ENCODE results near the gene UBD. TPM values are rescaled to one million over a fixed set of nuclear protein-coding genes. Genes with fewer than 3 reads are reported as not detected.

UBD gene
- total and polyA plus RNA-seq, 9 donors, result 0.22 to 4.2 (median 0.43) TPM; not detected in 2

DNA sequence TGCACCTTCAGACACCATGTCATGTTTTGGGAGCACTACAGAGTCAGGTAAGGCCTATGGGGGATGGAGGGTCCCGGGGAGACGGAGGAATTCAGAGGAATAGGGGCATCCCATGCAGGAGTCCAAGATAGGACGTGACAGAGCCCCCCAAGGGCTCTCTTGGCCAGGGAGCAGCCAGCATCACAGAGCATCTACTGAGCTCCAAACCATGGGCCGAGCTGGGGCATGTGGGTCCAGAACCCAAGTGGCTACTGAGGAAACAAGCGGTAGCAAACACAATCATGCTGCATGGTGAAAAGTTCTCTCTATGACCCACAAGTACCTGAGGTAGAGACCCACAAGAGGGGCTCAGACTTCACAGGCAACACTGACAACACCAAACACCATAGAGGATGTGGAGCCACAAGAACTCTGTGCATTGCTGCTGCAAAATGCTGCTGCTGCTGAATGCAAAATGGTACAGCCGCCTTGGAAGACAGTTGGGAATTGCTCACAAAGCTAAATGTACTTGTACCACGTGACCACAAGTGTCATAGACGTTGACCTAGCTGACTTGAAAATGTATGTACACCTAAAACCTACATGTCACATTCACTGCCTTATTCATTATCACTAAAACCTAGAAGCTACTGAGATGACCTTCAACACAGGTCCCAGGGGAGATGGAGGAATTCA lies 38.4 kb downstream of the UBD start:
- TF ChIP-seq EP300 (IDR thresholded peaks at IDR 0.05), result no peak
- TF ChIP-seq POLR2A (IDR thresholded peaks at IDR 0.05), result no peak
- TF ChIP-seq, protein P1, sequence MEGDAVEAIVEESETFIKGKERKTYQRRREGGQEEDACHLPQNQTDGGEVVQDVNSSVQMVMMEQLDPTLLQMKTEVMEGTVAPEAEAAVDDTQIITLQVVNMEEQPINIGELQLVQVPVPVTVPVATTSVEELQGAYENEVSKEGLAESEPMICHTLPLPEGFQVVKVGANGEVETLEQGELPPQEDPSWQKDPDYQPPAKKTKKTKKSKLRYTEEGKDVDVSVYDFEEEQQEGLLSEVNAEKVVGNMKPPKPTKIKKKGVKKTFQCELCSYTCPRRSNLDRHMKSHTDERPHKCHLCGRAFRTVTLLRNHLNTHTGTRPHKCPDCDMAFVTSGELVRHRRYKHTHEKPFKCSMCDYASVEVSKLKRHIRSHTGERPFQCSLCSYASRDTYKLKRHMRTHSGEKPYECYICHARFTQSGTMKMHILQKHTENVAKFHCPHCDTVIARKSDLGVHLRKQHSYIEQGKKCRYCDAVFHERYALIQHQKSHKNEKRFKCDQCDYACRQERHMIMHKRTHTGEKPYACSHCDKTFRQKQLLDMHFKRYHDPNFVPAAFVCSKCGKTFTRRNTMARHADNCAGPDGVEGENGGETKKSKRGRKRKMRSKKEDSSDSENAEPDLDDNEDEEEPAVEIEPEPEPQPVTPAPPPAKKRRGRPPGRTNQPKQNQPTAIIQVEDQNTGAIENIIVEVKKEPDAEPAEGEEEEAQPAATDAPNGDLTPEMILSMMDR (IDR thresholded peaks at IDR 0.05), result no peak
- H3K27me3 ChIP-seq, result no peaks in the 10 kb centered on the region
- H3K27ac ChIP-seq, result no peak overlapping the region
- 47 to 64% (median 56%) methylated on average over 8 of the region's 8 CpGs for WGBS, 3 donors
- DNase-seq, result no peak
- no peaks in the 10 kb centered on the region for H3K4me1 ChIP-seq (ENCODE audit: insufficient read depth)
- H3K4me3 ChIP-seq, result no peak overlapping the region
- intact Hi-C loops (cut with DNase I), result no loop called here
- H3K36me3 ChIP-seq, result no peaks in the 10 kb centered on the region
- H3K9me3 ChIP-seq, result no peaks in the 10 kb centered on the region

DNA sequence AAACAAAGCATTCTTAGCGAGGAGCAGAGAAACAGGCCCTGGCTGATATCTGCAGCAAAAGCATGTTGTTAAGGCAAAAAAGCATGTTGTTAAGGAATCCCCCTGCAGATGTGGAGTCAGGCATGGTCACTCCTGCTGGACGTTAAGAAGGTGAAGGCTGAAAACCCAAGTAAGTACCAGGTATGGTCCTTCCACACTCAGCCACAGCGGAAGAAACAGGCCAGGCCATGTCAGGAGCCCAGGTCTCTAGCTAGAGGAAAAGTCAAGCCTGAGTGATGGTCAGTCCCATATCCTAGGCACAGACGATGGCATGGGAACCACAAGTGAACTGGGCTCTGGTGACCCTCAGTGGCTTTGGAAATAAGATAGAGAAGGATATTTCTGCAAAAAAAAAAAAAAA lies 39.3 kb downstream of the UBD start:
- TF ChIP-seq EP300 (IDR thresholded peaks at IDR 0.05) (no peak), POLR2A (IDR thresholded peaks at IDR 0.05) (no peak)
- TF ChIP-seq, protein P1 (IDR thresholded peaks at IDR 0.05), result no peak
- no peaks in the 10 kb centered on the region for H3K36me3 ChIP-seq
- H3K27ac ChIP-seq, result no peak overlapping the region
- no peaks in the 10 kb centered on the region for H3K27me3 ChIP-seq
- no peak overlapping the region for H3K4me3 ChIP-seq
- H3K9me3 ChIP-seq, result no peaks in the 10 kb centered on the region
- 77 to 87% (median 77%) methylated on average over 4 of the region's 4 CpGs for WGBS, 3 donors
- intact Hi-C loops (cut with DNase I), result no loop called here
- no peaks in the 10 kb centered on the region for H3K4me1 ChIP-seq (ENCODE audit: insufficient read depth)
- no peak for DNase-seq

DNA sequence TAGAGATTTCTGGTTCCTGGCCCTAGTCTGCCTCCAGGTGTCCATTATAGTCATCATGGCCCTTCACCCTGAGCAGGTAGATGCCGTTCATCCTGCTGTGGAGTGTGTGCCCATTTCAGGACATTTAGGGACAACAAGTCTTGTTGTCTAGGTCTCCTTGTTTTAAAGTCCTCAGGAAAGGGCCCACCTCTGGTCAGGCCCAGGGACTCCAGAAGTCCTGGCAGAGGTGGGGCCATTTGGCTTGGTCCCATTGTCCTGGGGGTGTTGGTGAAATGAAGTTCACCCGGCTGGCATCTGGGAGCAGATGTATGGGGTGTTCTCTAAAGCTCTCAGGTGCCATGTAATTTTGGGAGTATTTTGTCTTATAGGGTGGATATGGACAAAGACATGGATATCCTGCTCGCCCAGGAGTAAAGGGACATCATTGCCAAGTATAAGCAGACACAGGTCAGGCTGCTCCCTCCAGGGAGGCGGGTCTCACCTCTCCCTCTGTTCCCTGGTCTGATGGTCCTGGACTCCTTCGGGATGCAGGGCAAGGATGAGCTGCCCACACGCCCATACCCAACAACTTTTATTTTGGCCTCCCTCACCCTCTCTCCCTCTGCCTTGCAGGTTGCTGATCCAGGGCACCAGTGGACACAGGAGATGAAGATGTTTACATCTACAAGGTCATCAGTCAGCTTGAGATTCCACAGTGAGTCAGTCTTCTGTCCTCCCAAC lies 40.1 kb downstream of the UBD start:
- WGBS, 3 donors, result 74 to 90% (median 74%) methylated on average over 6 of the region's 6 CpGs
- intact Hi-C loops (cut with DNase I), result no loop called here
- TF ChIP-seq EP300 (IDR thresholded peaks at IDR 0.05), result no peak
- TF ChIP-seq, protein P1 (IDR thresholded peaks at IDR 0.05), result no peak
- no peak for TF ChIP-seq POLR2A (IDR thresholded peaks at IDR 0.05)
- Histone ChIP-seq H3K4me3 (no peak overlapping the region), H3K27ac (no peak overlapping the region), H3K4me1 (ENCODE audit: insufficient read depth) (no peaks in the 10 kb centered on the region), H3K27me3 (no peaks in the 10 kb centered on the region), H3K9me3 (no peaks in the 10 kb centered on the region), H3K36me3 (no peaks in the 10 kb centered on the region)
- DNase-seq, result no peak

DNA sequence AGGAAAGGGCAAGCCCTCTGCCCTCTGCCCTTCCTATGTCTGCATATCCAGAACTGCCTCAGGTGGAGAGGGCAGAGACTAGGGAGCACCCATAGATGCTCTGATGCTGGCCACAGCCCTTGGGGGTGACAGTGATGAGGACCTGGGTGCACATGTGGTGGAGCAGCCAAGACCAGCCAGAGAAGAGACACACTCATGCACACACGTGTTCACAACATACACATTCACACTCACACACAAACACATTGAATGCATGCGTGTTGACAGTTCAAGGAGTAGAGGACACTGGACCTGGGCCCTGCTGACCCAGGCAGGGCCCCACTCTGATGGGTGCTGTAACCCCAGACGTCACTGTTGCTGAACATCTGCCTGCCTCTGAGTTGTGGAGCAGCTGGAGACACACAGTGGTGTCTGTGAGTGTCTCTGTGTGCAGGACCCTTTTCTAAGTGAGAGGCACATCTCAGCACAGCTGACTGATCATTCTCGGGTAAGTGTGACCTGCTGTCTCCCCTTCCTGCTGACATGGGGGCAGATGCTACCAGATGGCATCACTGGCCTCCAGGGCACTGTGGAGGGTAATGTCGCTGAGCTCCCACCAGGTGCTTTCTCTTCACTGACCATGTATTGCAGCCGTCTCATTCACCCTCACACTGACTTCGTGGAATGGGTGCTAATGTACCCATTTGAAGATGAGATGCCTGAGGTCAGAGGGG lies 41.6 kb downstream of the UBD start:
- no peak for DNase-seq
- H3K36me3 ChIP-seq, result no peaks in the 10 kb centered on the region
- intact Hi-C loops (cut with DNase I), result no loop called here
- no peaks in the 10 kb centered on the region for H3K9me3 ChIP-seq
- H3K4me3 ChIP-seq, result no peak overlapping the region
- H3K27ac ChIP-seq, result no peak overlapping the region
- H3K4me1 ChIP-seq (ENCODE audit: insufficient read depth), result no peaks in the 10 kb centered on the region
- H3K27me3 ChIP-seq, result no peaks in the 10 kb centered on the region
- WGBS, 3 donors, result 62 to 78% (median 66%) methylated on average over 7 of the region's 7 CpGs
- TF ChIP-seq, protein P1 (IDR thresholded peaks at IDR 0.05), result no peak
- TF ChIP-seq EP300 (IDR thresholded peaks at IDR 0.05) (no peak), POLR2A (IDR thresholded peaks at IDR 0.05) (no peak)

All from ovary (tissue), 9 donors.